NCI-H82 treated with DMSO at 0.1 percent for 48 hours (cell line): ENCODE results near the gene CNGA4.
"Not testable (repeated sequence)": the region's sequence is repeated elsewhere in the genome, so short reads cannot be mapped to it uniquely, and the experiment has no call there.

Experiments
- DNase-seq: peaks from one replicate; lab custom pipeline; 2025; ENCODE audit not compliant: unreplicated experiment; lab: John Stamatoyannopoulos, UW

The CNGA4 gene

GRCh38 chr11:6225024-6225423 is 13.9 kb upstream of the CNGA4 start:
- no peak for DNase-seq

DNA sequence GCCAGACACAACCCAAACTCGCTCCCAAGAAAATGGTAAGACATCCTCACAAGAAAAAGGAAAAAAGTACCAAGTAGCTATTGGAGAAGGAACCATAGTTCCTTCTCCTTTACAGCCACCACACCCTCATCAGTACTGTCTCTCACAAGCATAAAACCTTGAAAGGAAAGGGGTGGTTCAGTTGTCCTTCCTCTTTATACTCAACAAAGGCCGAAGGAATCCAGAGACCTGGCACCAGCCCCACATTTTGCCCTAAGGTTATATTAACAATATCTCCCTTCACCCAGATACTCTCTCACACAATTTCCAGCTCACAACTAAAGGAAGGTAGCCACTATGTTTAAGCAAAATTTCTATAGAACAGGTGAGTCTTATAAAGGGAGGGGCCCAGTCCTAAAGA is 13.0 kb upstream of the CNGA4 start:
- no peak for DNase-seq

- no peak for DNase-seq
These were observed 10.4 kb upstream of the CNGA4 start for GRCh38 chr11:6228520-6228919.

DNA sequence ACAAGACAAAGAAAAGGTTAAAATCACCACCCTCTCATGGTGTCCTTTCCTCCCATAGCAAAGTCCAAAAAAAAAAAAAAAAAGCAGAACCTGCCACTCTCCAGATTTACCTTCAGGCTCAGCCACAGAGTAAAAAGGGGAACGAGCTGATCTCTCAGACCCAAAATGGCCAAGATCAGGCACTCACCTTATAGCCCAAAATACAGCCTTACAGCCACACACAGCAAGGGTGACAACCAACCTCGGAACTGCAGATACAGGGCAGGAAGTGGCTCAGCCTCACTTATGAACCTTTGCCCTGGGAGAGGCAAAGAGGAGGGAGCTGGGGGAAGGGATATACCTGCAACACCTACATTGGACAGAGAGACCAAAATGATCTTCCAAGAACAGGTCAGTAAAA is 9.0 kb upstream of the CNGA4 start:
- DNase-seq, result no peak

GRCh38 chr11:6232899-6233298 is 6.0 kb upstream of the CNGA4 start:
- DNase-seq, result no peak

GRCh38 chr11:6233984-6234386 is 4.9 kb upstream of the CNGA4 start:
- DNase-seq, result no peak

DNA sequence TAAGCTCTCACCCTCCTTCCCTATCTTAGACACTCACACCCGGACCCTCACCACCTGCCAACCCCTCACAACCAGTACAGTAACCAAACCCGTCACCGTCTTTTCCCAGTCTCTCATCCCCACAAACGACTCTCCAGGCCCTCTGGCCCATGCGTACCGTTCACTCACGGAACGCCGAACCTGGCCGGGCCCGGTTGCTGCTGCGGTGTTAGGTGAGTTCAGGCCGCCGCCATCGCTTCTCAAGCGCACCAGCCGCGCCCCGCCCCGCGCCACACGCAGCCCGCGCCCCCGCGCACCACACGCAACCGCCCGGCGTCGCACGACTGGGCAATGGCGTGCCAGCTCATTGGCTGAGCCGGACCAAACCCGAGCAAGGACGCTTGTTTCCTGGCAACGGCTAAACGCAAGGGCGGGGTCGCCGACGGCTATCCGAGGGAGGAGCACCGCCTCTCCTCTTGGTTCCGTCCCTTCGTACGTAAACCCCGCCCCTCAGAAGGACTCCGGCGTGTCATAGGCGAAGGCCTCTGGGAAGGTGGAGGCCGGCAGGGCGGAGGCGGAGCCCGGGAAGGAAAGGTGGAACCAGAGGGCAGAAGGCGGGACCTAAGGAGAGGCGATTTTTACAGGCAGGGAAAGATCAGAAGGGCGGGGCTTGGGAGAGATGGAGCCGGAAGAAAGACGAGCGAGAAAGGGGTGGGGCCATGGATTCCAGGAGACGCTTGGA is 4.3 kb upstream of the CNGA4 start, which contains the start of gene FHIP1B:
Gene FHIP1B (minus strand): TSS at position 250 of the 721 bp plus-strand sequence. CDS start 10,120 bp downstream, outside the sequence.
- DNase-seq, result peak; percentile 99

- no peak for DNase-seq
These were observed 1.6 kb upstream of the CNGA4 start for GRCh38 chr11:6237266-6237665.

- DNase-seq, result no peak
These were observed 1.1 kb upstream of the CNGA4 start for GRCh38 chr11:6237761-6238302.

DNA sequence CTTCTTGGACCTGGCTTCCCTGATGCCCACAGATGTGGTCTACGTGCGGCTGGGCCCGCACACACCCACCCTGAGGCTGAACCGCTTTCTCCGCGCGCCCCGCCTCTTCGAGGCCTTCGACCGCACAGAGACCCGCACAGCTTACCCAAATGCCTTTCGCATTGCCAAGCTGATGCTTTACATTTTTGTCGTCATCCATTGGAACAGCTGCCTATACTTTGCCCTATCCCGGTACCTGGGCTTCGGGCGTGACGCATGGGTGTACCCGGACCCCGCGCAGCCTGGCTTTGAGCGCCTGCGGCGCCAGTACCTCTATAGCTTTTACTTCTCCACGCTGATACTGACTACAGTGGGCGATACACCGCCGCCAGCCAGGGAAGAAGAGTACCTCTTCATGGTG is 1.2 kb downstream of the CNGA4 start:
- no peak for DNase-seq

DNA sequence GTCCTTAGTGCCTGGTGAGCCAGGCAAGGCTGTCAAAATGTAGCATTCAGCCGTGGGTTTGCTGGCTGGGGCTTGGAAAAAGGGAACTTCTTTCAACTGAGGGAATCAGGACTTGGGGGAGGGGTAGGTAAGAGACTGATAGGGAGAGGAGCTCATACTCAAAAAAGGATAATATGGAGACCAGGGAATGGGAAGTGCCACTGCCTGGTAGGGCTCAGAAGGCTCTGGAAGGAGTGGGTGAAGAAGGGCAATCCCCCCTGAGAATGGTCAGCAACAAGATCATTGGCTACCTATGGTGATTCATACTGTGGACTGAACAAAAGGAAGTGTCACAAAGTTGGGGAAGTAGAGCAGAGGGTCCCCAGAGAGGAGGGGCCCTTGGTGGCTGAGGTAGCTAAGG is 1.9 kb downstream of the CNGA4 start:
- DNase-seq, result no peak

DNA sequence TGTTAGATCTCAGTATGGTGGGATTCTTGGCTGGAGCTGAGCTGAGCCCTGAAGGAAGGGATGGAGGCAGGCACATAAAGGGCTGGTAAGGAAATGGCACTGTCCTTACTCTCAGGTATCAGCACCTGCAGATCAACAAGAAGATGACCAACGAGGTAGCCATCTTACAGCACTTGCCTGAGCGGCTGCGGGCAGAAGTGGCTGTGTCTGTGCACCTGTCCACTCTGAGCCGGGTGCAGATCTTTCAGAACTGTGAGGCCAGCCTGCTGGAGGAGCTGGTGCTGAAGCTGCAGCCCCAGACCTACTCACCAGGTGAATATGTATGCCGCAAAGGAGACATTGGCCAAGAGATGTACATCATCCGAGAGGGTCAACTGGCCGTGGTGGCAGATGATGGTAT is 2.4 kb downstream of the CNGA4 start:
- DNase-seq, result no peak

DNA sequence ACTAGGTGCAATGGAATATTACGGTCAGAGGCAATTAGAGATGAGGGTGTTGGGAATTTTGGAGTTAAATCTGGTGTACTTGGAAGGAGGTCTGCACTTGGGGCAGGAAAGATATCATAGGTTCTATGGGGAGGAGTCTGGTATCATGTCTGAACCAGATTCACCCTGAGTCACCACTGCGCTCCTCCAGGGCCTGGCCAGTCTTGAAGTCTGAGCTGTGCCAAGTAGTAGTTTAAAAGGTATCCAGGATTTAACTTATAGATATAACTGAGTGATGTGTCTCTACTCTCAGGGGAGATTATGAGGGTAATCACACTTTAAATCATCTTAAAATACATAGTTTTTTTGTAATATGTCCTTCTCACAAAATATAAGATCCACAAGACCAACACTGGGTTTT is 6.6 kb downstream of the CNGA4 start:
- DNase-seq, result no peak

- no peak for DNase-seq
These were observed 9.4 kb downstream of the CNGA4 start for GRCh38 chr11:6248248-6248647.

- not testable (repeated sequence) for DNase-seq
These were observed 10.0 kb downstream of the CNGA4 start for GRCh38 chr11:6248897-6249296.

DNA sequence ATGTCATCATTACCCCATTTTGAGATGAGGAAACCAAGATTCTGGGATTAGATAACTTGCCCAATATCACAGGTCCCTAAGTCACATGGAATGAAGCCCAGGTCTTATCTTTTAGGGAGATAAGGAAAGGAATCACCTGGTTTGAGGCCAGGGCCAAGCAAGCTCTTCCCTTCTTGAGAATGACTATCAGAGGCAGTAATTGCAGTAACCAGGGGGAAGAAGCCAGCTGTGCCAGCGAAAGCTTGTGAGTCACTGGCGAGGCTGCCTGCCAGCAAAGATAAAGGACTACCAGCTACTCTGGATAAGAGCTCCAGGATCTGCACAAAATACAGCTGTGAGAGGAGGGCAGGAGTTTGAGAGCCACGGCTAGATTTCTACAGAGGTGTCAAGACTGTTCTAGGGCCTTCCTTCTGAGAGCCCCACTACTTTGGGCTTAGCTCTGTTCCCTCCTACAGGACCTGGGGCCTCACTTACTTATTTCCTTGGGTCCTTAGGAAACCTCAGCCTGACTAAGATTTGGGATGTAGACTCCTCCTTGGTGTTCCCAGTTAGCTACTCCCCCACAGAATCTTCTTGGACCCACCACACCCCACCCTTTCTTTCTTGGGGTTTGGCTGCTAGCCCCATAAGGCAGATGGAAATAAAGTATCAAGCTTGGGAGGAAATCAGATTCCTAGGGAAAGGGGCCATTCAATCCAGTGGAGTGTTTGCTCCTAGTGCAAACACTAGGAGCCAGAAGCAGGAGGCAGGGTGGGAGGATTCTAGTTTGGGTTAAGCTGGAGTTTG is 11.1 kb downstream of the CNGA4 start:
- DNase-seq, result no peak

- no peak for DNase-seq
These were observed 12.3 kb downstream of the CNGA4 start for GRCh38 chr11:6251120-6251733.

- DNase-seq, result no peak
These were observed 13.1 kb downstream of the CNGA4 start for GRCh38 chr11:6251990-6252473.

- no peak for DNase-seq
These were observed 14.3 kb downstream of the CNGA4 start for GRCh38 chr11:6253197-6253596.

- DNase-seq, result no peak
These were observed 19.3 kb downstream of the CNGA4 start for GRCh38 chr11:6258141-6258540.

DNA sequence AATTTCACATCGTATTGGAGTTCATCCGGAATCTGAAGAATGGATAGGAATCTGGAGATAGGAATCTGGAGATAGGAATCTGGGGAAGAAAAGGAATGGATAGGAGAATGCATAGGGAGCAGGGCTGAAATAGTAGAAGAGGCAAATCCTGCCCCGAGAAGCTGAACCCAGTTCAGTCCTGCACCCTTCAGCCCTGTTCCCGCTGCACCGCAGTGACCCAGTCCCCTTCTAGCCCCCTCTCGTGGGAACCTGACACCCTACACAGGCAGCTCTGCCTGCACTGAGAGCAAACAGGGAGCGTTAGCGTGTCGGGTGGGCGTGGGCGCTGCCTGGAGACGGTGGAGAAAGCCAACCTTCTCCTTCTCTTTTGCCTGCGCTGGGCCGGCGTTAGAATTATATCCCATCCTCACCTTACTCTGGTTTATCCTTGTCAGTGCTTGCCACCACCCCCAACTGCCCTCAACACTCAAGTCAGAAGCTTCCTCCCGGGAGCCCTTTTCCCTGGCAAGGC is 19.7 kb downstream of the CNGA4 start:
- DNase-seq, result no peak
